ENCODE measurements around the gene EML1. TPM values are rescaled to one million over a fixed set of nuclear protein-coding genes. Genes with fewer than 3 reads are reported as not detected.
A peak's percentile ranks its signal among the peaks of the same experiment; 100 is the strongest.

The EML1 gene
- total and polyA plus RNA-seq, 7 donors = 3.9 to 148 (median 91.5) TPM

DNA sequence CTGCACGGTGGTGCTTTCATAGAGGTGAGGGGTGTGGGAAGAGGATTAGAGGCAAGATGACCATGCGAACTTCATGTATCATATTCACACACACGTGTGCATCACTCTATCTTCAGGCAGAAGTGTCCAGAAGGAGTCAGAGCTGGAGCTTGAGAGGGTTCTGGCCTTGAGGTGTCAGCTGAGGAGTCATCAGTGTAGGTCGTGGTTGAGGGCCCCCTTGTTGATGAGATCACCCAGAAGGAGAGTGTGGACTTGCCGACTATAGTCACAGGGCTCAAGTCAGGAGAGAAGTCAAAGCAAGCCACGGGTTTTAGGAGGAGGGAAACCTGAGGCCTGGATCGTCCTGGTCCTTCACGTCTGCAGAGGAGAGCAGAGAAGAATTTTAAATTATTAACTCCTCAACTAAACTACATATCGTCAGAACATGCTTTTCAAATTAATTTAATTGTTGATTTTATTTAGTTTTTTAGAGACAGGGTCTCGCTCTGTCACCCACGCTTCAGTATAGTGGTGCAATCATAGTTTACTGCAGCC lies 25.4 kb downstream of the EML1 start:
- peaks cover 0 to 76% (median 57%) of the 10 kb centered on the region in 4 donors for H3K4me1 ChIP-seq
- no peaks in the 10 kb centered on the region for H3K9me3 ChIP-seq
- 82 to 89% methylated on average over 11 of the region's 11 CpGs for WGBS, 2 donors
- H3K36me3 ChIP-seq = no peaks in the 10 kb centered on the region
- DNase-seq = no peak
- H3K27me3 ChIP-seq = no peaks in the 10 kb centered on the region
- intact Hi-C loops (cut with DNase I) = no loop called here
- TF ChIP-seq POLR2AphosphoS5 (IDR thresholded peaks at IDR 0.05) (no peak), CTCF (IDR thresholded peaks at IDR 0.05) (no peak), EP300 (IDR thresholded peaks at IDR 0.05) (no peak), POLR2A (IDR thresholded peaks at IDR 0.05) (no peak)
- H3K4me3 ChIP-seq = no peak overlapping the region
- H3K27ac ChIP-seq = peak overlapping the region in 3 of 4 donors; percentile 63 to 69 (median 66)

GRCh38 chr14:99819514-99819913 lies 26.3 kb downstream of the EML1 start:
- Histone ChIP-seq H3K4me3 (peak overlapping the region in 3 of 4 donors; percentile 20 to 31 (median 24)), H3K27ac (peak overlapping the region in 3 of 4 donors; percentile 63 to 69 (median 66)), H3K4me1 (peaks cover 0 to 67% (median 53%) of the 10 kb centered on the region in 4 donors), H3K9me3 (no peaks in the 10 kb centered on the region), H3K36me3 (no peaks in the 10 kb centered on the region), H3K27me3 (no peaks in the 10 kb centered on the region)
- no peak for TF ChIP-seq EP300 (IDR thresholded peaks at IDR 0.05)
- TF ChIP-seq POLR2AphosphoS5 (IDR thresholded peaks at IDR 0.05) = no peak
- no peak for TF ChIP-seq CTCF (IDR thresholded peaks at IDR 0.05)
- TF ChIP-seq POLR2A (IDR thresholded peaks at IDR 0.05) = no peak
- WGBS, 2 donors = 53 to 73% methylated on average over 15 of the region's 15 CpGs
- DNase-seq = peak; percentile 73
- intact Hi-C loops (cut with DNase I) = no loop called here

- H3K36me3 ChIP-seq = no peaks in the 10 kb centered on the region
- peaks cover 0 to 54% (median 43%) of the 10 kb centered on the region in 4 donors for H3K4me1 ChIP-seq
- no peak for DNase-seq
- no peak overlapping the region for H3K4me3 ChIP-seq
- H3K27me3 ChIP-seq = no peaks in the 10 kb centered on the region
- H3K27ac ChIP-seq = peak overlapping the region in 3 of 4 donors; percentile 63 to 69 (median 66)
- TF ChIP-seq POLR2AphosphoS5 (IDR thresholded peaks at IDR 0.05) (no peak), EP300 (IDR thresholded peaks at IDR 0.05) (no peak), CTCF (IDR thresholded peaks at IDR 0.05) (no peak), POLR2A (IDR thresholded peaks at IDR 0.05) (no peak)
- no peaks in the 10 kb centered on the region for H3K9me3 ChIP-seq
- intact Hi-C loops (cut with DNase I) = no loop called here
- 87 to 89% methylated on average over 10 of the region's 10 CpGs for WGBS, 2 donors
Observed at GRCh38 chr14:99820702-99821331, 27.6 kb downstream of the EML1 start.

DNA sequence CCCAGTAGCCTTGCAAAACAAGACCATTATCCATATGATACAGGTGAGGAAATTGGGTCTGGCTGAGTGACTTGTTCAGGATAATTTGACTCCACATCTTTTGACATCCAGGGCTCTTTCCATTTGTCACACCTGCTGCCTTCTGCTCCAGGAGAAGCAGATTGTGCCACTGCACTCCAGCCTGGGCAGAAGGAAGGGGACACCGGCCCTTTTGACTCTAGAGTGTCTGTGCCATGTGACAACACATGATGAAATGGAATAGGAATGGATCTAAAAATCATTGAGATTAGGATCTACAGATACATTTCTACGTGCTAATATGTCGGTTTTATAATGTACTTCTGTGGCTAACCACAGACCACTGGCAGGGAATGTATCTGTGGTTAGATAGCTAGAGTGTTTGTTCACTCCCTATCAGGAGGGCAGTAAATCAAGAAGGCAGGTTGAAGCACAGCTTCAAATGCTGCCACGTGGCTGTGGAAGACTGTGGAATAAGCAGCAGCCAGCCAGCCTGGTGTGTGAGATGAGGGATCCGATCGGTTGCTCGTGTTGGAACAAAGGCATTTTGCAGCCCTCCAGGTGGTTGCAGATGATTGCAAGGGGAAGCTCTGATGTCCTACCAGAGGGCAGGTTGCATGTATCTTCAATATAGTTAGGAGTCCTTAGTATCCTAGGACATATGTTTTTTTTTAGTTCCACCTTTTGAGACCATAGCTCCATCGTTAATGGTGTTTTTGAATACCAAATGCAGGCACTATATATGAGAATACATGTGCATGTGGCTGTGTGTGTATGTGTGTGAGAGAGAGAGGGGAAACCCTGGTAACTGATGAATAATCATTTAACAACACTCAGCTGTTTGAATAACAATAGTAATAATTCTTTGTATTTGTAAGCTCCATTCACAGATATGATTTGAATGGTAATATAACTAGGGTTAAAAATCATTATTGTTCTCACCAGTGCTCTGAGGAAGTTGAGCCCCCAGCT lies 28.6 kb downstream of the EML1 start:
- TF ChIP-seq POLR2AphosphoS5 (IDR thresholded peaks at IDR 0.05) (peak in 2 of 4 donors; percentile 16 to 17), POLR2A (IDR thresholded peaks at IDR 0.05) (no peak)
- Histone ChIP-seq H3K36me3 (no peaks in the 10 kb centered on the region), H3K27ac (peak overlapping the region in 3 of 4 donors; percentile 1 to 69 (median 3)), H3K9me3 (no peaks in the 10 kb centered on the region), H3K27me3 (no peaks in the 10 kb centered on the region), H3K4me1 (peaks cover 0 to 44% (median 37%) of the 10 kb centered on the region in 4 donors), H3K4me3 (no peak overlapping the region)
- intact Hi-C loops (cut with DNase I) = no loop called here
- no peak for DNase-seq
- WGBS, 2 donors = 36 to 51% methylated on average over 8 of the region's 8 CpGs
